A549 (cell line): ENCODE measurements around the gene BCO1.

Experiments
- PHF8 ChIP-seq: fragments of 200-600 bp; sonication (generic); IDR thresholded peaks from 2 replicates; pipeline ENCODE4 v1.6.1; 2016; ENCODE audit warnings: low read depth, mild to moderate bottlenecking, antibody characterized with exemption, moderate library complexity, borderline replicate concordance
- POLR2A ChIP-seq: IDR thresholded peaks from 2 replicates; pipeline ENCODE4 v1.6.1; 2012; ENCODE audit warnings: mild to moderate bottlenecking, low read length
- TF ChIP-seq, protein P1 (sequence below): fragments of >200 bp; sonication (Bioruptor Twin); formaldehyde crosslinking; IDR thresholded peaks from 3 replicates; pipeline ENCODE4 v1.5.1; 2016

DNA sequence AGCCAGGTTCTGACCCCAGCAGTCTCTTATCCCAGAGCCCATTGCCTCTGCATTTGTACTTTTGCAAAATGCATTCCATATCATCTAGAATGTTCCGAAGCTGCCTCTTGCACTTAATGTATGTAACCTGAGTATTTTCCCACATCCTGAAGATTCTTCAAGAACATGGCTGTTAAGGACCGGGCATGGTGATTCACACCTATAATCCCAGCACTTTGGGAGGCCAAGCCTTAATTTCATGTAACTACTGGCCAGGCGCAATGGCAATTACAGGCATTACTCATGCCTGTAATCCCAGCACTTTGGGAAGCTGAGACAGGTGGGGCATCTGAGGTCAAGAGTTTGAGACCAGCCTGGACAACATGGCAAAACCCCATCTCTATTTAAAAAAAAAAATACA is 44.6 kb downstream of the BCO1 start:
- TF ChIP-seq, protein P1, sequence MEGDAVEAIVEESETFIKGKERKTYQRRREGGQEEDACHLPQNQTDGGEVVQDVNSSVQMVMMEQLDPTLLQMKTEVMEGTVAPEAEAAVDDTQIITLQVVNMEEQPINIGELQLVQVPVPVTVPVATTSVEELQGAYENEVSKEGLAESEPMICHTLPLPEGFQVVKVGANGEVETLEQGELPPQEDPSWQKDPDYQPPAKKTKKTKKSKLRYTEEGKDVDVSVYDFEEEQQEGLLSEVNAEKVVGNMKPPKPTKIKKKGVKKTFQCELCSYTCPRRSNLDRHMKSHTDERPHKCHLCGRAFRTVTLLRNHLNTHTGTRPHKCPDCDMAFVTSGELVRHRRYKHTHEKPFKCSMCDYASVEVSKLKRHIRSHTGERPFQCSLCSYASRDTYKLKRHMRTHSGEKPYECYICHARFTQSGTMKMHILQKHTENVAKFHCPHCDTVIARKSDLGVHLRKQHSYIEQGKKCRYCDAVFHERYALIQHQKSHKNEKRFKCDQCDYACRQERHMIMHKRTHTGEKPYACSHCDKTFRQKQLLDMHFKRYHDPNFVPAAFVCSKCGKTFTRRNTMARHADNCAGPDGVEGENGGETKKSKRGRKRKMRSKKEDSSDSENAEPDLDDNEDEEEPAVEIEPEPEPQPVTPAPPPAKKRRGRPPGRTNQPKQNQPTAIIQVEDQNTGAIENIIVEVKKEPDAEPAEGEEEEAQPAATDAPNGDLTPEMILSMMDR: no peak
- no peak for TF ChIP-seq POLR2A
- no peak for TF ChIP-seq PHF8
